ENCODE measurements around the gene ACSM2B. TPM values are rescaled to one million over a fixed set of nuclear protein-coding genes. Genes with fewer than 3 reads are reported as not detected.
"Not testable (repeated sequence)": the region's sequence is repeated elsewhere in the genome, so short reads cannot be mapped to it uniquely, and the experiment has no call there.

Gene ACSM2B
- total and polyA plus RNA-seq, 8 donors = 0.20 to 1.8 TPM; not detected in 6

- intact Hi-C loops (cut with DNase I; ENCODE audit: low total_unique reads) = no loop called here
- 53 to 68% (median 60%) methylated on average over 1 of the region's 1 CpG for WGBS, 5 donors
- Histone ChIP-seq H3K27me3 (no peaks in the 10 kb centered on the region), H3K27ac (no peak overlapping the region), H3K36me3 (no peaks in the 10 kb centered on the region), H3K9me3 (peaks cover 0 to 23% (median 9%) of the 10 kb centered on the region in 4 donors), H3K4me3 (no peak overlapping the region), H3K4me1 (peaks cover 0 to 3% (median 0%) of the 10 kb centered on the region in 4 donors)
- no peak for DNase-seq
- no peak for TF ChIP-seq POLR2A (IDR thresholded peaks at IDR 0.05)
- no peak for TF ChIP-seq CTCF (IDR thresholded peaks at IDR 0.05)
- no peak for TF ChIP-seq POLR2AphosphoS5 (IDR thresholded peaks at IDR 0.05)
- TF ChIP-seq EP300 (IDR thresholded peaks at IDR 0.05) = no peak
These were observed 65.8 kb downstream of the ACSM2B start for GRCh38 chr16:20510323-20510722.

GRCh38 chr16:20507280-20507679 lies 68.9 kb downstream of the ACSM2B start:
- Histone ChIP-seq H3K4me1 (no peaks in the 10 kb centered on the region), H3K27ac (no peak overlapping the region), H3K36me3 (no peaks in the 10 kb centered on the region), H3K27me3 (no peaks in the 10 kb centered on the region), H3K9me3 (peaks cover 0 to 23% (median 11%) of the 10 kb centered on the region in 4 donors), H3K4me3 (no peak overlapping the region)
- intact Hi-C loops (cut with DNase I; ENCODE audit: low total_unique reads) = no loop called here
- 49 to 77% (median 71%) methylated on average over 2 of the region's 2 CpGs for WGBS, 5 donors
- TF ChIP-seq EP300 (IDR thresholded peaks at IDR 0.05) (no peak), POLR2A (IDR thresholded peaks at IDR 0.05) (no peak), CTCF (IDR thresholded peaks at IDR 0.05) (no peak), POLR2AphosphoS5 (IDR thresholded peaks at IDR 0.05) (no peak)
- DNase-seq = no peak

GRCh38 chr16:20504418-20504817 lies 71.7 kb downstream of the ACSM2B start:
- H3K27me3 ChIP-seq = no peaks in the 10 kb centered on the region
- H3K36me3 ChIP-seq = no peaks in the 10 kb centered on the region
- intact Hi-C loops (cut with DNase I; ENCODE audit: low total_unique reads) = no loop called here
- 44 to 94% (median 81%) methylated on average over 1 of the region's 1 CpG for WGBS, 5 donors
- TF ChIP-seq CTCF (IDR thresholded peaks at IDR 0.05) = no peak
- no peak for TF ChIP-seq POLR2A (IDR thresholded peaks at IDR 0.05)
- TF ChIP-seq POLR2AphosphoS5 (IDR thresholded peaks at IDR 0.05) = no peak
- TF ChIP-seq EP300 (IDR thresholded peaks at IDR 0.05) = no peak
- no peaks in the 10 kb centered on the region for H3K4me1 ChIP-seq
- no peak overlapping the region for H3K4me3 ChIP-seq
- no peak for DNase-seq
- peaks cover 0 to 23% (median 11%) of the 10 kb centered on the region in 4 donors for H3K9me3 ChIP-seq
- H3K27ac ChIP-seq = no peak overlapping the region

- DNase-seq; H3K4me1 ChIP-seq; H3K27me3 ChIP-seq; intact Hi-C loops (cut with DNase I; ENCODE audit: low total_unique reads); H3K27ac ChIP-seq; H3K9me3 ChIP-seq; H3K4me3 ChIP-seq; H3K36me3 ChIP-seq: not testable (repeated sequence)
- no CpG with 5 or more reads among the region's 11 CpGs for whole genome bisulfite sequencing, 5 donors
These were observed 84.7 kb downstream of the ACSM2B start for GRCh38 chr16:20491448-20491847.

GRCh38 chr16:20490994-20491393 lies 85.2 kb downstream of the ACSM2B start:
- H3K9me3 ChIP-seq; intact Hi-C loops (cut with DNase I; ENCODE audit: low total_unique reads); H3K27me3 ChIP-seq; H3K36me3 ChIP-seq; H3K4me1 ChIP-seq; H3K27ac ChIP-seq; DNase-seq; H3K4me3 ChIP-seq: not testable (repeated sequence)
- WGBS, 5 donors = no CpG with 5 or more reads among the region's 3 CpGs

Small RNA genes within 50 kb of the gene (small RNA-seq; reads per million reads assigned to genes)
- gene AC141273.3 = 0 reads per million in 4 donors

Other genes with a start within 250 kb of the ACSM2B start
- 10 to 100 TPM in 2 of 5 donors, 1 to 10 TPM in 2, under 1 TPM in 1; 0.55 to 53.3 (median 5.2) TPM for gene GP2, start 248.9 kb downstream of the ACSM2B start, total RNA-seq
- gene GP2, start 248.9 kb downstream of the ACSM2B start, polyA plus RNA-seq = 10 to 100 TPM in 2 of 3 donors, 1 to 10 TPM in 1; 6.7 to 47.5 (median 22.1) TPM
- gene UMOD, start 223.7 kb downstream of the ACSM2B start, total RNA-seq = 1 to 10 TPM in 2 of 5 donors, under 1 TPM in 1, not detected in 2; 0.45 to 3.0 (median 1.3) TPM
- under 1 TPM in 2 of 3 donors, not detected in 1; 0.25 to 0.53 TPM for gene UMOD, start 223.7 kb downstream of the ACSM2B start, polyA plus RNA-seq
- gene PDILT, start 171.6 kb downstream of the ACSM2B start, total RNA-seq = 10 to 100 TPM in 2 of 5 donors, 1 to 10 TPM in 1, under 1 TPM in 1, not detected in 1; 0.37 to 34.8 (median 12.7) TPM
- gene PDILT, start 171.6 kb downstream of the ACSM2B start, polyA plus RNA-seq = 100 to 1,000 TPM in 2 of 3 donors, 10 to 100 TPM in 1; 72.7 to 150 (median 110) TPM
- gene ACSM5, start 166.8 kb downstream of the ACSM2B start, total RNA-seq = 1 to 10 TPM in 3 of 5 donors, not detected in 2; 1.1 to 4.6 (median 1.8) TPM
- gene ACSM5, start 166.8 kb downstream of the ACSM2B start, polyA plus RNA-seq = 1 to 10 TPM; 1.5 to 3.5 (median 2.8) TPM
- gene ACSM2A, start 124.8 kb downstream of the ACSM2B start, total RNA-seq = not detected
- gene ACSM2A, start 124.8 kb downstream of the ACSM2B start, polyA plus RNA-seq = under 1 TPM in 1 of 3 donors, not detected in 2; 0.08 TPM
- 1 to 10 TPM in 3 of 5 donors, not detected in 2; 1.3 to 1.9 (median 1.3) TPM for gene ACSM1, start 121.3 kb upstream of the ACSM2B start, total RNA-seq
- gene ACSM1, start 121.3 kb upstream of the ACSM2B start, polyA plus RNA-seq = 1 to 10 TPM in 1 of 3 donors, under 1 TPM in 2; 0.87 to 2.1 (median 0.90) TPM
- 100 to 1,000 TPM in 1 of 5 donors, 10 to 100 TPM in 3, 1 to 10 TPM in 1; 3.2 to 101 (median 44.6) TPM for gene THUMPD1, start 165.5 kb upstream of the ACSM2B start, total RNA-seq
- gene THUMPD1, start 165.5 kb upstream of the ACSM2B start, polyA plus RNA-seq = 10 to 100 TPM; 14.7 to 24.0 (median 18.6) TPM
- 10 to 100 TPM in 4 of 5 donors, 1 to 10 TPM in 1; 5.8 to 78.1 (median 15.6) TPM for gene ACSM3, start 187.6 kb upstream of the ACSM2B start, total RNA-seq
- 100 to 1,000 TPM in 1 of 3 donors, 10 to 100 TPM in 2; 46.3 to 114 (median 48.8) TPM for gene ACSM3, start 187.6 kb upstream of the ACSM2B start, polyA plus RNA-seq
- 10 to 100 TPM in 4 of 5 donors, 1 to 10 TPM in 1; 9.6 to 49.0 (median 23.7) TPM for gene ERI2, start 230.1 kb upstream of the ACSM2B start, total RNA-seq
- 10 to 100 TPM in 1 of 3 donors, 1 to 10 TPM in 2; 8.5 to 10.6 (median 9.6) TPM for gene ERI2, start 230.1 kb upstream of the ACSM2B start, polyA plus RNA-seq
- 10 to 100 TPM in 3 of 5 donors, 1 to 10 TPM in 2; 5.5 to 31.7 (median 18.0) TPM for gene REXO5, start 230.2 kb upstream of the ACSM2B start, total RNA-seq
- gene REXO5, start 230.2 kb upstream of the ACSM2B start, polyA plus RNA-seq = 1 to 10 TPM; 4.7 to 7.3 (median 7.2) TPM

Data from stomach (tissue), 9 donors.